Measurements from ENCODE around the gene PCAT6.

Gene PCAT6

DNA sequence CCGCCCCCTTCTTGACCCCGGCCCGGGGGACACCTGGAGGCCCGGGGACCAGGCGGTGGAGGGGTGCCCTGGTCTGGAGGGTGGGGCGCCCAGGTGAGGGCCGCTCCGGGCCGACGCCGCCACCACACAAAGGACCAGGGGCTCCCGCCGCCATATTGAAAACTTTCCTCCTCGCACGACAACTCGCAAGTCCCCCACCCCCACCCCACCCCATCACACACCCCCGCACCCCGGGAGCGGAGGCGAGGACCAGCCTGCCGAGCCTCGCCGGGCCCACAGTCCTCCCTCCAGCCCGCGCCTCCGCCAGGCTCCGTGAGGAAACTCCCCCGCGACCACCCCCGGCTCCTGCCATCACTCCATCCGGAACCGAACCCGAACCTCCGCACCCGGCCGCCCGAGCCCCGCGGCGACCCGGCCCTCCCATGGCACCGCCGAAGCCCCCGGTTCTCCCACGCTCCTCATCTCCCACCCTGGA, 3.3 kb upstream of the PCAT6 start:
- peak; percentile 36 for DNase-seq (ENCODE audit: low read depth)
- peak overlapping the region; percentile 90 for H3K4me3 ChIP-seq (ENCODE audit: low read depth, low read length)
- TF ChIP-seq, protein P1, sequence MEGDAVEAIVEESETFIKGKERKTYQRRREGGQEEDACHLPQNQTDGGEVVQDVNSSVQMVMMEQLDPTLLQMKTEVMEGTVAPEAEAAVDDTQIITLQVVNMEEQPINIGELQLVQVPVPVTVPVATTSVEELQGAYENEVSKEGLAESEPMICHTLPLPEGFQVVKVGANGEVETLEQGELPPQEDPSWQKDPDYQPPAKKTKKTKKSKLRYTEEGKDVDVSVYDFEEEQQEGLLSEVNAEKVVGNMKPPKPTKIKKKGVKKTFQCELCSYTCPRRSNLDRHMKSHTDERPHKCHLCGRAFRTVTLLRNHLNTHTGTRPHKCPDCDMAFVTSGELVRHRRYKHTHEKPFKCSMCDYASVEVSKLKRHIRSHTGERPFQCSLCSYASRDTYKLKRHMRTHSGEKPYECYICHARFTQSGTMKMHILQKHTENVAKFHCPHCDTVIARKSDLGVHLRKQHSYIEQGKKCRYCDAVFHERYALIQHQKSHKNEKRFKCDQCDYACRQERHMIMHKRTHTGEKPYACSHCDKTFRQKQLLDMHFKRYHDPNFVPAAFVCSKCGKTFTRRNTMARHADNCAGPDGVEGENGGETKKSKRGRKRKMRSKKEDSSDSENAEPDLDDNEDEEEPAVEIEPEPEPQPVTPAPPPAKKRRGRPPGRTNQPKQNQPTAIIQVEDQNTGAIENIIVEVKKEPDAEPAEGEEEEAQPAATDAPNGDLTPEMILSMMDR (conservative IDR thresholded peaks at IDR 0.05; ENCODE audit: low read depth, low read length): no peak

DNA sequence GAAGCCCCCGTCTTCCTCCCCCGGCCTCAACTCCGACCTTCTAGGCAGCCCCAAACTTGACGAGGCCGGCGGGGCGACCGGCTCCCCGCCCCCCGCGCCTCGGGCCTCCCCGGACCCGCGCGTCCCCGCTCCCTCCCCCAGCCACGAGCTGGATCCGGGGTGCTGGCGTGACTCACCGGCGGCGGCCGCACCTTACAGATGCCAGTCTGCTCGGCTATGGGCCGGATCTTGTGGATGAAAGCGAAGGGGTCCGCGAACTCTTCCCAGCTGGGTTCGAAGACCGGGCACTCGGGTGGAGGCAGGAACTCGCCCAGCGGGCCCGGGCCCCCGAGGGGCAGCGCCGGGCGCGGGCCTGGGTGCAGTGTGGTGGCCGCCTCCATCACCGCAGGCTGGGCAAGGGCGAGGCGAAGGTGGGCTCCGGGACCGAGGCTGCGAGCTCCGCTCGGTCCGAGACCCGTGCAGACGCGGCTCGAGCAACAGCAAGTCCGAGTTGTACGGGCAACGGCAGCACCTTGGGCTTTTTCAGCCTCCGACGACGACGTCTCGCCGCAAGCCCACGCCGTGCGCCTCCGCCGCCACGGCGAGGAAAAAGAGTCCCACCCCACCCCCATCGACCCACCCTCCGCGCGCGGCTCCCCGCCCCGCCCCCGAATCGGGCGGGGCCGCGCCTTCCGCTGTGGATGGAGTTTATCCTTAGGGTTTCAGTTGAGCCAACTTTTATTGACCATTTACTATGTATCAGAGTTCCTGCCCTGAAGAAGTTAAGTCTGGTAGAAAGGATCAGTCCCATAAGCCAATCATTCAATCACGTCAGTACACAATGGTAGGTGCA, 2.6 kb upstream of the PCAT6 start, which contains the start of gene KDM5B:
KDM5B (minus strand) TSS at position 496 of the 832 bp plus-strand sequence; CDS start at position 380, 116 bp downstream.
- TF ChIP-seq, protein P1 (conservative IDR thresholded peaks at IDR 0.05; ENCODE audit: low read depth, low read length): no peak
- H3K4me3 ChIP-seq (ENCODE audit: low read depth, low read length): peak within 1 kb of the TSS; percentile 90
- peak; percentile 86 for DNase-seq (ENCODE audit: low read depth)

- no peak overlapping the region for H3K4me3 ChIP-seq (ENCODE audit: low read depth, low read length)
- no peak for DNase-seq (ENCODE audit: low read depth)
- TF ChIP-seq, protein P1 (conservative IDR thresholded peaks at IDR 0.05; ENCODE audit: low read depth, low read length): no peak
Observed at GRCh38 chr1:202809597-202810159, 1.1 kb upstream of the PCAT6 start.

DNA sequence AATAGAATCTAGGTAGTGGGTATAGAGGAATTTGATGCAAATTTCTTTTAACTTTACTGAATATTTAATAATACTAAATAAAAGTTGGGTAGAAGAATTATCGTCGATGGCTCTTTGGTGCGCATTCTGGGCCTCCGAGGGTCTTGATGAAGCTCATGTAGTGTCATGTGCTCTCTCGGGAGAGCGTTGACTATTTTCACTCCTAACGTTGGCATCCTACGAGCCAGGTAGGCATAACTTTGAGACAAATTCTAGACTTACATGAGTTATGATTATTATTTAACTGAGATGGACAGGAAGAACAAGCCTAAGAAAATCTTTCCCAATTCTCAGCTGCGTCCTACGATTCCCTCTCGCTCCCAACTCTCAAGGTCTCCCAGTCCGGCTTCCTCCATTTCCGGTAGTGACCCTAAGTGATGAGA, 550 bp upstream of the PCAT6 start:
- peak overlapping the region; percentile 84 for H3K4me3 ChIP-seq (ENCODE audit: low read depth, low read length)
- TF ChIP-seq, protein P1 (conservative IDR thresholded peaks at IDR 0.05; ENCODE audit: low read depth, low read length): no peak

GRCh38 chr1:202811296-202812175, 782 bp downstream of the PCAT6 start:
- H3K4me3 ChIP-seq (ENCODE audit: low read depth, low read length): peak overlapping the region; percentile 84
- TF ChIP-seq, protein P1 (conservative IDR thresholded peaks at IDR 0.05; ENCODE audit: low read depth, low read length): no peak
- no peak for DNase-seq (ENCODE audit: low read depth)

More for the DNA sequence above, 550 bp upstream of the PCAT6 start:
- no peak for DNase-seq (ENCODE audit: low read depth)

GRCh38 chr1:202812176-202813026, 1.6 kb downstream of the PCAT6 start:
- H3K4me3 ChIP-seq (ENCODE audit: low read depth, low read length): peak overlapping the region; percentile 1
- TF ChIP-seq, protein P1 (conservative IDR thresholded peaks at IDR 0.05; ENCODE audit: low read depth, low read length): no peak
- no peak for DNase-seq (ENCODE audit: low read depth)

Measured in choroid plexus epithelial cell (primary cell).